Measurements from ENCODE around the gene GHITM.
A peak's percentile ranks its signal among the peaks of the same experiment; 100 is the strongest.
"Not testable (repeated sequence)": the region's sequence is repeated elsewhere in the genome, so short reads cannot be mapped to it uniquely, and the experiment has no call there.

Gene GHITM

DNA sequence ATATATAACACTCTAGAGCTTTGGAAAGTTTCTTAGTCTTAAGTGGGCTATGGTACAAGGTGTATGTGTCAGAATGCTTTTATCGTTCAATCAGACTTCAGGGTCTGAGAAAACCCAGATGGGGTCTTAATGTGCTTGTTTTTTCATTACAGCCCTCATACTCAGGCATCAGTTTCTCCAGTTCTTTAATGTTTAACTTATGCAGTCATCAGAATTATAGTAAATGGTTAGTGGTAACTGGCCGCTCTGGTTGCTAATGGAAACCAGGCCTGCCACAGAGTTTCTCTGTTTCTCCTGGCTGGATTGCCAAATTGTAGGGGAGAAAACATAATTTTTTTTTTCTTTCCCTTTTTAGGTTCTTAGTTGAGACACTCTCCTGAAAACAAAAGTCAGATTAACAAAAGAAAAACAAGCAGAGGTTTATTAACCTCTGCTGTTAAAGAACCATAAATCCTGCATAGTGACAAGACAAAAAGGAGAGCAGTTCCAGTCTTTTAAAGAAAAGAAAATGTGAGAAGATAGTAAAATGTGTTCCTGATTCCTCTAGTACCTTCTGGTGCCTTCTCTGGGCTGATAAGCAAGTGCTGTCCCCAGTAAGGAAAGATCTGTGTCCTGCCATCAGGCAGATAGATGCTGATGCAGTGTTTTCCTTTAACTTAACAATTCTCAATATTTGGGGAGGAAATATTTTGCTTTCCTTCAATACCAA, 21.5 kb upstream of the GHITM start:
- Histone ChIP-seq H3K9ac (ENCODE audit: low read depth, low read length) (no peak overlapping the region), H3K27ac (ENCODE audit: low read depth, low read length) (no peak overlapping the region), H3K4me1 (ENCODE audit: control insufficient read depth, insufficient read depth, low read length) (no peaks in the 10 kb centered on the region), H3K9me3 (ENCODE audit: control insufficient read depth, insufficient read depth, low read length) (no peaks in the 10 kb centered on the region), H3K4me3 (ENCODE audit: low read depth, low read length) (no peak overlapping the region), H3K36me3 (ENCODE audit: control insufficient read depth, insufficient read depth, low read length) (no peaks in the 10 kb centered on the region), H3K27me3 (ENCODE audit: control insufficient read depth, insufficient read depth, low read length) (no peaks in the 10 kb centered on the region)

DNA sequence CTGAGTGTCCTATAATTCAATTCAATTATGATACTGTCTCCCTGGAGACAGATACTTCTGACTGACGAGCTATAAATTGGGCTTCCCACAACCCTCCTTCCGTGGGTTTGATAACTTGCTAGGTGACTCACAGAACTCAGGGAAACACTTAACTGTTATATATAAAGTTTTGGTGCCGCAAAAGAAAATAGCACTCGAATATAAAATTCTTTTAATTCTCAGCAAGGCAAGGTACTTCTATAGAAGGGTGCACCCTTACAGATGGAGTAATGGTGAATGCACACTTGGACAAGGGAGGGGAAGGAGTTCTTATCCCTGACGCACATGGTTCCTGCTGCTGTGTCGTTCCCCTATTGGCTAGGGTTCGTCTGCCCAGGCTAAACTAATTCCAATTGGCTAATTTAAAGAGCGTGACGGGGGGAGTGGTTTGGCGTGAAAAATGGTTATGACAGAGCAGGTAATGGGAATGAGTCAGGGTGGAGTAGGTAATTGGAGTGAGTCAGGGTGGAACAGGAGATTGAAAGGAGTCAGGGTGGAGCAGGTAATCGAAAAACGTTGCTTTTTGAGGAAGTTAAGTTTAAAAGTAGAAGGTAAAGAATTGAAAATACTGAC, 20.8 kb upstream of the GHITM start:
- H3K27ac ChIP-seq (ENCODE audit: low read depth, low read length): no peak overlapping the region

DNA sequence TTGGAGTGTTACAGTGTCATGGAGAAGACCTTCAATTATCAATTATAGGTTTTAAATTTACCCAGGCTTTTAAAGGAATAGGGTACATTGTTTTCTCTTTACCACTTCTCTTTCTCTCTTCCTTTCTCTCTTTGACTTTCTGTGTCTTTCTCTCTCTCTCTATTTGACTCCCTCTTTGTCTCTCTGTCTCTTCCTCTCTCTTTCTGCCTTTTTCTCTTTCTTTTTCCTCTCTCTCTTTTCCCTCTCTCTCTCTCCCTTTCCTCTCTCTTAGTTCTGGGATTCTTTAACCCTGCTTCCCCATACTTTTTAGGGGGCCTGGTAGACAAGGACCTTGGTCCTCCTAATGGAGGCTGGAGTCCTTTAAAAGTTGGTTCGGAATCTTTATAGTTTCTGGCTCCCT, 15.9 kb upstream of the GHITM start:
- no peak overlapping the region for H3K27ac ChIP-seq (ENCODE audit: low read depth, low read length)
- no peak overlapping the region for H3K9ac ChIP-seq (ENCODE audit: low read depth, low read length)
- H3K36me3 ChIP-seq (ENCODE audit: control insufficient read depth, insufficient read depth, low read length): no peaks in the 10 kb centered on the region
- no peaks in the 10 kb centered on the region for H3K4me1 ChIP-seq (ENCODE audit: control insufficient read depth, insufficient read depth, low read length)
- H3K9me3 ChIP-seq (ENCODE audit: control insufficient read depth, insufficient read depth, low read length): peaks cover 15% of the 10 kb centered on the region
- H3K4me3 ChIP-seq (ENCODE audit: low read depth, low read length): no peak overlapping the region
- no peaks in the 10 kb centered on the region for H3K27me3 ChIP-seq (ENCODE audit: control insufficient read depth, insufficient read depth, low read length)

More for the DNA sequence above, 20.8 kb upstream of the GHITM start:
- Histone ChIP-seq H3K4me3 (ENCODE audit: low read depth, low read length) (no peak overlapping the region), H3K4me1 (ENCODE audit: control insufficient read depth, insufficient read depth, low read length) (no peaks in the 10 kb centered on the region), H3K9ac (ENCODE audit: low read depth, low read length) (no peak overlapping the region), H3K27me3 (ENCODE audit: control insufficient read depth, insufficient read depth, low read length) (no peaks in the 10 kb centered on the region), H3K9me3 (ENCODE audit: control insufficient read depth, insufficient read depth, low read length) (no peaks in the 10 kb centered on the region), H3K36me3 (ENCODE audit: control insufficient read depth, insufficient read depth, low read length) (no peaks in the 10 kb centered on the region)

DNA sequence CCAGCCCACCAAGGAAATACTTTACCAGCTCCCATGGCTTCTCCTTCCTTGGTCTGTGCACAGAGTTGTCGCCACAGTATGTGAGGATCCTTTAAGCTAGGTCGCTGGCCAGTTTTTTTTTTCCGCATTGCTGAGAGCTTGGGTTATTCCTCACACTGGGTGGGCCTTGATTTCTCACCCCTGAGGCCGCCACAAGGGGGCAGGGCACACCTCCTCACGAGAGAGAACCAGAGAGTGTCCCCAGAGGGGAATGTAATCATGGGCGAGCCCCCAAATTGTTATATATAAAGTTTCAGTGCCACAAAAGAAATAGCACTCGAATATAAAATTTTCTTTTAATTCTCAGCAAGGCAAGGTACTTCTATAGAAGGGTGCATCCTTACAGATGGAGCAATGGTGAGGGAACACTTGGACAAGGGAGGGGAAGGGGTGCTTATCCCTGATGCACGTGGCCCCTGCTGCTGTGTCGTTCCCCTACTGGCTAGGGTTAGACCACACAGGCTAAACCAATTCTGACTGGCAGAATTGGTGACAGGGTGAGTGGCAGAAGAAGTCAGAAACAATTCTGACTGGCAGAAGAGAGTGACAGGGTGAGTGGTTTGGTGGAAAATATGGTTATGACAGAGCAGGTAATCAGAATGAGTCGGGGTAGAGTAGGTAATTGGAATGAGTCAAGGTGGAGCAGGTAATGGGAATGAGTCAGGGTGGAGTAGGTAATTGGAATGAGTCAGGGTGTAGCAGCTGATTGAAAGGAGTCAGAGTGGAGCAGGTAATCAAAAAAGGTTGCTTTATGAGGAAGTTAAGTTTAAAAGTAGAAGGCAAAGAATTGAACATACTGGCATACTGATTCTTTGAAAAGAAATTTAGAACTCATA, 13.2 kb upstream of the GHITM start:
- not testable (repeated sequence) for H3K4me1 ChIP-seq (ENCODE audit: control insufficient read depth, insufficient read depth, low read length); H3K27ac ChIP-seq (ENCODE audit: low read depth, low read length); H3K4me3 ChIP-seq (ENCODE audit: low read depth, low read length); H3K9ac ChIP-seq (ENCODE audit: low read depth, low read length); H3K27me3 ChIP-seq (ENCODE audit: control insufficient read depth, insufficient read depth, low read length); H3K36me3 ChIP-seq (ENCODE audit: control insufficient read depth, insufficient read depth, low read length)
- peaks cover 15% of the 10 kb centered on the region for H3K9me3 ChIP-seq (ENCODE audit: control insufficient read depth, insufficient read depth, low read length)

DNA sequence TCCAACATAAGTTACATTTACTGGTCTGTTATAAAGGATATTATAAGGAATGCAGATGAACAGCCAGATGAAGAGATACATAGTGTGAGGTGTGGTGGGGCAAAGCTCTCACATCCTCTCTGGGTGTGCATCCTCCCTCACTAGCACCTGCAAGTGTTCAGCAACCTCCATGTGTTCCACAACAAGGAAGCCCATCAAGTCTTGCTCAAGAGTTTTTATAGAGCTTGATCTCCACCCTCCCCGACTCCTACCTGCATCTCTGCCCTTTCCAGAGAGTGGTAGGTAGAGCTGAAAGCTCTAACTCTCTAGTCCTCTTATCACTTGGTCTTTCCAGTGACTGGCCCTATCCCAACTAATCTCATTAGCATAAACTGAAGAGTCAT, 12.5 kb upstream of the GHITM start:
- no peaks in the 10 kb centered on the region for H3K4me1 ChIP-seq (ENCODE audit: control insufficient read depth, insufficient read depth, low read length)
- H3K9me3 ChIP-seq (ENCODE audit: control insufficient read depth, insufficient read depth, low read length): peaks cover 15% of the 10 kb centered on the region
- H3K36me3 ChIP-seq (ENCODE audit: control insufficient read depth, insufficient read depth, low read length): no peaks in the 10 kb centered on the region
- no peak overlapping the region for H3K9ac ChIP-seq (ENCODE audit: low read depth, low read length)
- no peaks in the 10 kb centered on the region for H3K27me3 ChIP-seq (ENCODE audit: control insufficient read depth, insufficient read depth, low read length)
- H3K27ac ChIP-seq (ENCODE audit: low read depth, low read length): no peak overlapping the region
- H3K4me3 ChIP-seq (ENCODE audit: low read depth, low read length): no peak overlapping the region

DNA sequence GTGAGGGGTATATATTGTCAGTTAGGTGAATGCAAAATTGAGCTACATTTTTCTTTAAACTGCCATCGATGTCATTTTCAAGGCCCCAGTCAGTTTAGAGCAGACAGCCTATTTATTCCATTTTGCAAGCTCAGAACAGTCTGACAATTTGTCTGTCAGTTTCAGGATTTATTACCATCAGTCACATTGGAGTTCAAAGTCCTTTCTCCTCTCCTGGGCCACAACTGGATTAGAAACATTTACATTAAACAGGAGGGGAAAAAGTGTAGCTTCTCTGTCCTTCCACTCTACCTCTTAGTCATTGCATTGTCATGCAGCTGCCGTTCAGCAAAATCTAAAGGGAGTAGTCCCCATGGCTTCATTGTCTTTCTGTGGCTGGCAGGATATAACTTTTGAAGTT, 3.5 kb upstream of the GHITM start:
- peaks cover 12% of the 10 kb centered on the region for H3K4me1 ChIP-seq (ENCODE audit: control insufficient read depth, insufficient read depth, low read length)
- no peaks in the 10 kb centered on the region for H3K27me3 ChIP-seq (ENCODE audit: control insufficient read depth, insufficient read depth, low read length)
- H3K9me3 ChIP-seq (ENCODE audit: control insufficient read depth, insufficient read depth, low read length): no peaks in the 10 kb centered on the region
- H3K9ac ChIP-seq (ENCODE audit: low read depth, low read length): no peak overlapping the region
- no peak overlapping the region for H3K4me3 ChIP-seq (ENCODE audit: low read depth, low read length)
- H3K36me3 ChIP-seq (ENCODE audit: control insufficient read depth, insufficient read depth, low read length): no peaks in the 10 kb centered on the region
- no peak overlapping the region for H3K27ac ChIP-seq (ENCODE audit: low read depth, low read length)

DNA sequence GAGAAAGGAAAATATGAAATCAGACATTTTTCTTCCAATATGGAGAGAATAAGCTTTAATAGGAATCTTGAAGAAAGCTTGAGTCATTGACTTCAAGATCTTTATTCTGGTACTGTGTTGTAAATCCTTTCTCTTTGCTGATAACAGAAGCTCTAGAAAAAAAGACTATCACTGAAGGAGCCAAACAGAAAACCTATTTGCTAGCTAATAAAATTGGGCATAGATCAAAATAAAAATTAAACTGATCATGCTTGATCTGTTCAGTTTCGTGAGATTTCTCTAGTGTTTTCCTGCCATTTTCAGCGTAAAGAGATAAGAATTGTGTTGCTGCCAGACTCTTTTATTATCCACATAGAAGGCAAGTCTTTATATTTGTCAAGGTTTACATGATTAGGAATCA, 1.5 kb upstream of the GHITM start:
- Histone ChIP-seq H3K4me3 (ENCODE audit: low read depth, low read length) (no peak overlapping the region), H3K27me3 (ENCODE audit: control insufficient read depth, insufficient read depth, low read length) (no peaks in the 10 kb centered on the region), H3K9ac (ENCODE audit: low read depth, low read length) (no peak overlapping the region), H3K36me3 (ENCODE audit: control insufficient read depth, insufficient read depth, low read length) (peaks cover 14% of the 10 kb centered on the region), H3K27ac (ENCODE audit: low read depth, low read length) (no peak overlapping the region), H3K9me3 (ENCODE audit: control insufficient read depth, insufficient read depth, low read length) (no peaks in the 10 kb centered on the region), H3K4me1 (ENCODE audit: control insufficient read depth, insufficient read depth, low read length) (peaks cover 12% of the 10 kb centered on the region)

DNA sequence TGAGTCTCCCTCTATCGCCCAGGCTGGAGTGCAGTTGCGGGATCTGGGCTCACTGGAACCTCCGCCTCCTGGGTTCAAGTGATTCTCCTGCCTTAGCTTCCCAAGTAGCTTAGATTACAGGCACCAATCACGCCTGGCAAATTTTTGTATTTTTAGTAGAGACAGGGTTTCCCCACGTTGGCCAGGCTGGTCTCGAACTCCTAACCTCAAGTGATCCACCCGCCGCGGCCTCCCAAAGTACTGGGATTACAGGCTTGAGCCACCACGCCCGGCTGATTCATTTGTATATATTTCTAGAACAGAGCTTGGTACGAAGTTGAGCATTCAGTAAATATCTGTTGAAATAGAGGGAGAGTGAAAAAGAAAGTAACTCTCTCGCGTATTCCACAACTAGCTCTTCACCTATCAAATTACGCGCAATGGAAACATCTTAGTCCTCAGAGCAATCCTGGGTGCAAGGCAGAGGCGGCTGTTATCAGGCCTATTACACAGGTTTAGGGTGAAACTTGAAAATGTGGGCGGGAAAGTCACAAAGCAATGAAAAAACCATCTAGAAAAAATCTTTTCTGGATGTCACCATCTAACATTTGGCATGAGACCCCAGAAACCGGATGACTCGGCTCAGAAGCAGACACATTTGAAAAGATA, 707 bp upstream of the GHITM start:
- H3K9ac ChIP-seq (ENCODE audit: low read depth, low read length): peak overlapping the region; percentile 53
- H3K9me3 ChIP-seq (ENCODE audit: control insufficient read depth, insufficient read depth, low read length): no peaks in the 10 kb centered on the region
- peaks cover 12% of the 10 kb centered on the region for H3K4me1 ChIP-seq (ENCODE audit: control insufficient read depth, insufficient read depth, low read length)
- H3K27ac ChIP-seq (ENCODE audit: low read depth, low read length): peak overlapping the region; percentile 32
- H3K4me3 ChIP-seq (ENCODE audit: low read depth, low read length): peak overlapping the region; percentile 76
- H3K27me3 ChIP-seq (ENCODE audit: control insufficient read depth, insufficient read depth, low read length): no peaks in the 10 kb centered on the region
- H3K36me3 ChIP-seq (ENCODE audit: control insufficient read depth, insufficient read depth, low read length): peaks cover 22% of the 10 kb centered on the region

DNA sequence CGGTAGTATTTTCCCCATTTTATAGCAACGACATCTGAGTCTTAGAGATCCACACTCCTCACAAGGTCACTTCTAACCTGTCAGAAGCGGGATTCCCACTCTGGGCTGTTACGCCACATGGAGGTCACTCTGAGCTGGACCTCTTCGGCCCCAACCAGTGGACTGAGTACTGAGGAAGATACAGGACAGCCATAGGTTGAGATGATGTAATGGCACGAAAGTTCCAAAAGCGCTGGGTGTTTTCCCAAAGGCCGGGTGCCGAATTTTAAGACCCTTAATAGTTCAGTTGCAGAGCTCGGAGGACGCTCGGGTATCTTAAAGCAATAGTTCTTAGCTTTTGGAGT, 699 bp downstream of the GHITM start:
- Histone ChIP-seq H3K9ac (ENCODE audit: low read depth, low read length) (peak overlapping the region; percentile 85), H3K27ac (ENCODE audit: low read depth, low read length) (peak overlapping the region; percentile 69), H3K4me3 (ENCODE audit: low read depth, low read length) (peak overlapping the region; percentile 76), H3K36me3 (ENCODE audit: control insufficient read depth, insufficient read depth, low read length) (peaks cover 35% of the 10 kb centered on the region), H3K4me1 (ENCODE audit: control insufficient read depth, insufficient read depth, low read length) (peaks cover 12% of the 10 kb centered on the region), H3K9me3 (ENCODE audit: control insufficient read depth, insufficient read depth, low read length) (no peaks in the 10 kb centered on the region), H3K27me3 (ENCODE audit: control insufficient read depth, insufficient read depth, low read length) (no peaks in the 10 kb centered on the region)

DNA sequence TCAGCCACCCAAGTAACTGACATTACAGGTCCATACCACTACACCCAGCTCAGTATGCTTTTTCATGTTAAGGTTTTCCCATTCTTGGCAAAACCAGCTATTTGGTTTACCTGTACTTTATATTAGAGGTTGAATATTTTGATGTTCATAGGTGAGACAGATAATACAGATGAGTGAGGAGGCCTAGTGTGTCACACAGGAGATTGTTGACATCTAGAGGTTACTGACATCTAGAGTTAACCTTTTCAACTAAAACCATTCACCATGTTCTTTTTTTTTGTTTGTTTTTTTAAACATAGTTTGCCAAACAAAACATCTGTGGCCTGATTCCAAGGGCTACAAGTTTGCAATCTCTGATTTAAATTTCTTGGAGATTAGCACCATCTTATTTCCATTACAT, 8.0 kb downstream of the GHITM start:
- H3K4me3 ChIP-seq (ENCODE audit: low read depth, low read length): no peak overlapping the region
- H3K27ac ChIP-seq (ENCODE audit: low read depth, low read length): no peak overlapping the region
- no peak overlapping the region for H3K9ac ChIP-seq (ENCODE audit: low read depth, low read length)
- no peaks in the 10 kb centered on the region for H3K9me3 ChIP-seq (ENCODE audit: control insufficient read depth, insufficient read depth, low read length)
- H3K36me3 ChIP-seq (ENCODE audit: control insufficient read depth, insufficient read depth, low read length): peaks cover 93% of the 10 kb centered on the region
- no peaks in the 10 kb centered on the region for H3K27me3 ChIP-seq (ENCODE audit: control insufficient read depth, insufficient read depth, low read length)
- no peaks in the 10 kb centered on the region for H3K4me1 ChIP-seq (ENCODE audit: control insufficient read depth, insufficient read depth, low read length)

Data from HUES48 (cell line).